Stimulated activated CD8-positive, alpha-beta memory T cell treated with anti-CD3 and anti-CD28 coated beads, Interleukin-4, amount 100 ng/mL, for 24 hours (primary cell): ENCODE data around the gene PPP1R2.
"Not testable (repeated sequence)": the region's sequence is repeated elsewhere in the genome, so short reads cannot be mapped to it uniquely, and the experiment has no call there.

ENCODE experiments used
- DNase-seq: peaks from one replicate; pipeline ENCODE4 v3.0.0-alpha.2; 2020; ENCODE audit warnings: low read depth

PPP1R2 gene

DNA sequence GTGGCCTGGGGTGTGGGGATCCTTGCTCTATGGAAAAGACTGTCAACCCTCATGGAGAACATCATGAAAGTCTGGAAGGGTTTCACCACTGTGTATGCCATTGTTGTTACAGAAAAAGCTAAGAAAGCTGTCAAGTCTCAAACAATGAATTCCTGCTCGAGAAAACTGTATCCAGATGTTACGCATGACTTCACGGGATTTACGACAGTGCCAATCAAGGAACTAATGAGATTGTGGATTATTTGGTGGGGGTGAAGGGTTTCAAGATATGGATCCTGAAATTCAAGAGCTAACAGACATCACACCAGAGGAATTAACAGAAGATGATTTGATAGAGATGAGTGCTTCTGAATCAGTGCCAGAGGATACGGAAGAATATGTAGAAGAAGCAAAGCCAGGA lies 7.8 kb downstream of the PPP1R2 start:
- no peak for DNase-seq

GRCh38 chr3:195532834-195533233 lies 10.3 kb downstream of the PPP1R2 start:
- no peak for DNase-seq

GRCh38 chr3:195532345-195532744 lies 10.8 kb downstream of the PPP1R2 start:
- no peak for DNase-seq

- no peak for DNase-seq
Observed at GRCh38 chr3:195531683-195532082, 11.4 kb downstream of the PPP1R2 start.

- DNase-seq: no peak
Observed at GRCh38 chr3:195526492-195526891, 16.6 kb downstream of the PPP1R2 start.

GRCh38 chr3:195524171-195524896 lies 18.8 kb downstream of the PPP1R2 start:
- DNase-seq: no peak

DNA sequence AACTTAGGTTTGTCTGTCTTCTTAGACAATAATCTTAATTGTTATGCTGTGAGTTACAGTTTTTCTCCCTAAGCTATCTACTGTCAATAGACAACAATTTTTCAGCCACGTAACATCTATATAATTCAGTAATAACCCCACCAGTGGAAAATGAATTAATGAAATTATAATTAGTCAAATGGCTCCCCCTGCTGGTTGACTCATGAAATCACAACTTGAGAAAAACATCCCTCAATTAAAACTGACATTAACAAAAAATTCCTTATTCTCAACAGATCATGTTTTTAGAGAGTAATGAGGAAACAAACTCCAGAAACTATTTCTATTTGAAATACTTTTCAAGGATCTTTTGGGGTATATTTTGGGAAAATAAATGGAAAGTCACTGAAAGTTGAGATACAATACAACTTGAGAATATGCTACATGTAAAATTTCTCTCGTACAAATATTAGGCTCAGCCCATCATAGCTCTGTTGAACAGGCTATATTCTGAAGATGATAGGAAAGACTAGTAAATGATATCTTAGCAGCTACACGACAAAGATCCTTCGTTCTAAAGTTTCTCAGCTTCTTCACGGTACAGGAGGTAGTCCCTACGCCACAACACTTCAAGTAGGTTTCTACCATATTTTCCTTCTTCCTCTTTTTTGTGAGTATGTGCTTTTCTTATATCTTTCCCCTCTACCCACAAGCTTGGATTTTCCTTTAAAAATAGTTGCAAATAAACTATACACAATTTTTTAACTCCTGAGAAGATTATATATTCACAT lies 20.7 kb downstream of the PPP1R2 start:
- DNase-seq: no peak

- DNase-seq: no peak
Observed at GRCh38 chr3:195517030-195517429, 26.1 kb downstream of the PPP1R2 start.

- DNase-seq: not testable (repeated sequence)
Observed at GRCh38 chr3:195514610-195515235, 28.4 kb downstream of the PPP1R2 start.

GRCh38 chr3:195512798-195513345 lies 30.3 kb downstream of the PPP1R2 start:
- no peak for DNase-seq

- DNase-seq: no peak
Observed at GRCh38 chr3:195511136-195511535, 32.0 kb downstream of the PPP1R2 start.

DNA sequence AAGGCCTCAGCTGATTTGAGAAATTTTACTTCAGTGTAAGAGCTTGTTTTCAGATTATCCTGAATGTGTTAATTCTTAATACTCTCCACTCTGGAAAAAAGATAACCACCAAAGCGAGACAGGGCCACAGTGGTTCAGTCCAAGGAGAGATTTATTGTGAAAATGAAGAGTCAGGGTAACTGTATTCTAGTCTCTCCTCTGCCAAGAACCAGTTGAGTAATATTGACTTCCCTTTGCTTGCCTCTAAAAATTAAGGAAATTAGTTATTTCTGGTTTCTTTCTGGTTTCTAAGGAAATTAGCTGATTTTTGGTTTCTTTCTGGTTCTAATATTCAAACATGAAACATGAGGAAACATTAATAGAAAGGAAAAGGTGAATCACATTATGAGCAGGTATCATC lies 34.9 kb downstream of the PPP1R2 start:
- DNase-seq: no peak

DNA sequence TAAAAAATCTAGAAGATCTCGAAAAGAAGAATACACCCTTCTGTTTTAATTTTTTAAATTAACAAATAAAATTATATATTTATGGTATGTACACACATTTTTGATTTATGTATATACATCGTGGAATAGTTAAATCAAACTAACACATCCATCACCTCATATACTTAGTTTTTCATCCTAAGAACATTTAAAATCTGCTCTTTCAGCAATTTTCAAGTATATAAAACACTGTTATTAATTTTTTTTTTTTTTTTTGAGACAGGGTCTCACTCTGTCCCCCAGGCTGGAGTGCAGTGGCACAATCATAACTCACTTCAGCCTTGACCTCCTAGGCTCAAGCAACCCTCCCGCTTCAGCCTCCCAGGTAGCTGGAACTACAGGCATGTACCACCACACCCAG lies 67.5 kb downstream of the PPP1R2 start:
- DNase-seq: no peak

DNA sequence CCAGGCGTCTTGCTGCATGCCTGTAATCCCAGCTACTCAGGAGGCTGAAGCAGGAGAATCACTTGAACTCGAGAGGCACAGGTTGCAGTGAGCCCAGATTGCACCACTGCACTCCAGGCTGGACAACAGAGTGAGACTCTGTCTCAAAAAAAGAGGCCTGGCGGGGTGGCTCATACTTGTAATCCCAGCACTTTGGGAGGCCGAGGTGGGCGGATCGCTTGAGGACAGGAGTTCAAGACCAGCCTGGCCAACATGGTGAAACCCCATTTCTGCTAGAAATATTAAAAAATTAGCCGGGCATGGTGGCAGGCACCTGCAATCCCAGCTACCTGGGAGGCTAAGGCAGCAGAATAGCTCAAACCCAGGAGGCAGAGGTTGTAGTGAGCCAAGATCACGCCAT lies 68.0 kb downstream of the PPP1R2 start:
- DNase-seq: not testable (repeated sequence)

GRCh38 chr3:195468841-195469240 lies 74.3 kb downstream of the PPP1R2 start:
- DNase-seq: no peak

DNA sequence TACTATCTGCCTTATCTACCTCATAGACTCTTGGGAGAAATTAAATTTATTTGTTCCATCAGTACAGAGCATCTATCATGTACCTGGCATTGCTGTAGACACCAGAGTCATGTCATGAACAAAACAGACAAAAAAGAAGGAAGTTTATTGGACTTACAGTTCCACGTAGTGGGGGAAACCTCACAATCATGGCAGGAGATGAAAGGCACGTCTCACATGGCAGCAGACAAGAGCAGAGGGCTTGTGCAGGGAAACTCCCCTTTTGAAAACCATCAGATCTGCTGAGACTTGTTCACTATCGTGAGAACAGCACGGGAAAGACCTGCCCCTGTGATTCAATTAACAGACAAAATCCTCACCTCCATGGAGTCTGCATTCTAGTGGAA lies 74.7 kb downstream of the PPP1R2 start:
- DNase-seq: no peak

DNA sequence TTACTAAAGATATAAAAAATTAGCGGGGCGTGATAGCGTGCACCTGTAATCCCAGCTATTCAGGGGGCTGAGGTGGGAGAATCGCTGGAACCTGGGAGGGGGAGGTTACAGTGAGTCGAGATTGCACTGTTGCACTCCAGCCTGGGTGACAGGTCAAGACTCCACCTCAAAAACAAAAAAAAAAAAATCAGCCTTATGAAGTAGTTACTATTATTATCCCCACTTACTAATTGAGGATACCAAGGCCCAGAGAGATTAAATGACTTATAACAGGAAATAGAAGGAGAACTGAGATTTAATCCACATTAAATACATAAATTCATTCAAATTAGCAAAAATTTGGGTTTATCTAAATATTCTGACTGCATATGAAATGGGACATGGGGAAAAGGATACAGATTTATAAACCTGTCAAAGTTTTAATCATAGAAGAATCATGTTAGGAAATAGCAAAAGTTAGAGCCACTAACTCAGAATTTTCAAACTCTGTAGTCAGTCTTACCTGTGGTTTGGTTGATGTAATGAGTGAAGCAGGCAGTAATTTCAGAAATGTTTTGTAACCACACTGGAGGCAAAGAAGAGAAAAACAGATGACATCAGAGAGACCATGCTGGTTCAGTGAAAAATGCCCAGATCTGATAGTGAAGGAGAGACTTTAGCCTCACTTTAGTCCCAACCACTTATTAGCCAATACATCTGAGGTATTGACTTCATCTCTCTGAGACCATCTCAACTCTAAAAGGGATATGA lies 75.3 kb downstream of the PPP1R2 start:
- no peak for DNase-seq

GRCh38 chr3:195466251-195466650 lies 76.9 kb downstream of the PPP1R2 start:
- no peak for DNase-seq
